AML-193 (cell line): ENCODE data around the gene OSER1.

Experiments used
- DNase-seq, 2 experiments: peaks; one replicate each; lab custom pipeline; 2025; lab: John Stamatoyannopoulos, UW

Gene OSER1

DNA sequence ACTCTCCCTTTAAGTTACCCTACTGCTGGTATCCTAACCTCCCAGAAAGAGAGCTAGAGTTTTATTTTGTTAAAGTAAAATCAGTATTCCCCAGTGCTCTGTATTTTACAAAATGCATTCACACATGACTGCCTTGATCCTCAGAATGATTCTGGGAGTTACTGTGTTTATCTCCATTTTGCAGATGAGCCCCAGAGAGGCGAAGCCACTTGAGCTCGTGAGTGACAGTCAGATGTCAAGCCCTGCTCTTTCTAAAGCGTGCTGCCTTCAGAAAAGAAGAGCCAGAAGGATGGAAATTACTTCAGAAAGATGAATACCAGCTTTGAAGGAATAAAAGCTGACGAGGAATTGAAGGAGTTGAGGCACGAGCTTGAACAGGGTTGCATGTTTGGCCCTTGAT lies 14.1 kb upstream of the OSER1 start:
- DNase-seq, result no peak

- no peak for DNase-seq
Observed at GRCh38 chr20:44223721-44224120, 13.2 kb upstream of the OSER1 start.

DNA sequence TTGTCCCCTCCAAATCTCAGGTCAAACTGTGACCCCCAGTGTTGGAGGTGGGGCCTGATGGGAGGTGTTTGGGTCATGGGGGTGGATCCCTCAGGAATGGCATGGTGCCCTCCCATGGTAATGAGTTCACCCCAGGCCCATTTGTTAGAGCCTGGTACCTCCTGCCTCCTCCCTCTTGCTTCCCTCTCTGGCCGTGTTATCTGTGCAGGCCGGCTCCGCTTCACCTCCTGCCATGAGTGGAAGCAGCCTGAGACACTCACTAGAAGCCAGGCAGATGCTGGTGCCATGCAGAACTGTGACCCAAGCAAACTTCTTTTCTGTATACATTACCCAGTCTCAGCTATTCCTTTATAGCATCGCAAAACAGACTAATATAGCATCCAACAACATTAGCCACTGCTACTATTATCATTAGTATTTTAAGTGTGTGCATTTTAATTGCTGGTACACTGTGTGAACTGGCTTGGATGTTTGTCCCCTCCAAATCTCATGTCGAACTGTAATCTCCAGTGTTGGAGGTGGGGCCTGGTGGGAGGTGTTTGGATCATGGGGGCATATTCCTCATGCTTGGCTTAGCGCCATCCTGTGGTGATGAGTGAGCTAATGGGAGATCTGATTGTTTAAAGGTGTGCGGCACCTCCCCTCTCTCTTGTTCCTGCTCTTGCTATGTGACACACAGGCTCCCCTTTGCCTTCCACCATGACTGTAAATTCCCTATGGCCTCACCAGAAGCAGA lies 12.2 kb upstream of the OSER1 start:
- DNase-seq, result no peak

- DNase-seq, result no peak
Observed at GRCh38 chr20:44222027-44222426, 11.5 kb upstream of the OSER1 start.

- no peak for DNase-seq
Observed at GRCh38 chr20:44221368-44221954, 10.9 kb upstream of the OSER1 start.

DNA sequence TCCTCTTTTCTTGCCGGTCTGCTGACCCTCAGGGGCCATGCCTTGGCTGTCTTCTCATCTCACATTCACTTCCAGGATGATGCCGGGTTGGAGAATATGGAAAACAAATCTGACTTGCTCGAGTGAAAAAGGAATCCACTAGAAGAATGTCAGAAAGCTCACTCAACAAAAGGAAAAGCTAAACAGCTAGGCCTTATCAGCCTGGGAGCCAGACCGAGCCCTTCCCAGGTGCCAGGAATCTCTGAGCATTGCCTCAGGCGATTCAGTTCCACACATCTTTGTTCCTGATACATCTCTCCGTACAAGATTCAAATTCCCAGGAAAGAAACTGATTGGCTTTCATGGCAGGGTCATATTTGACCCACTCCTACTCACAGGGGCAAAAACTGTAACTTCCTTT lies 9.2 kb upstream of the OSER1 start:
- DNase-seq, result no peak

DNA sequence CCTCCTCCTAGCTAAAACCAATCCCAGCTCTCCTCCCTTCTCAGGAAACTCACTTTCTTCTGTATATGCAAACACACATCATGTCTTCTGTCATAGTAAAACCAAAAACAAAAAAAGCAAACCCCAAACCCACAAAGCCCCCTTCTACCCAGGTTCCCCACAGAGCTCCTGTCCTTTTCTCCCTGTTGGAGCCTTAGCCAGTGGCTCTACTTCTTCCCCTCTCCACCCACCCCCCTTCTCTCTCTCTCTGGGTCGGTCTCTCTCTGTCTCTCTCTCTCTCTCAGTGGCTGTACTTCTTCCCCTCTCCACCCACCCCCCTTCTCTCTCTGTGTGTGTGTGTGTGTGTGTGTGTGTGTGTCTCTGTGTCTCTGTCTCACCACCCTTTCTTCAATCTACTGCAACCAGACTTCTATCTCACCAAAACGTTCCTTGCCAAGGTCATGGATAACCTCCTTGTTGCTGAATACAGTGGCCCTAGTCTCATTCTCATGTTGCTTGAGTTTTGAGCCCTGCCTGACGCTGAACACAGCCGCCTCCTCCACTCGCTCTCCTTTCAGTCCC lies 8.7 kb upstream of the OSER1 start:
- no peak for DNase-seq

DNA sequence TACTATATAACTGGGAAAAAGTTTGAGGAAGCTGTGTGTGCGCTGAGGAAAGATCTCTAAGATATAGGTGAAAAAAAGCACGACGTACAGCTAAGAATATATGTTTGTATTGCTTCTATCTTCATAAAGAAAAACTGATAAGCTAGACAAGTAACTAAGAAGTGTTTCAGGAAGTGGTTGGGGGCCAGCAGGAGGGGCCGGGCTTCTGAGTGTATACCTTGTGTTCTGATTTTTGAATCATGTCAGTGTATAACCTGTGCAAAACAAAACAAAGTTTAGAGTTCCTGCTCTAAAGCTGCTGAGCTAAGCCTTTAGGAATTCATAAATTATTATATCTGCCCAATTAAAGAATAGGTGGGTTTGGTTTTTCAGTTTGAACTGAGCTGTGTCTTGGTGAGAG lies 7.9 kb upstream of the OSER1 start:
- DNase-seq, result no peak

GRCh38 chr20:44217342-44218092 lies 6.9 kb upstream of the OSER1 start:
- peak; percentile 49 to 72 for DNase-seq

DNA sequence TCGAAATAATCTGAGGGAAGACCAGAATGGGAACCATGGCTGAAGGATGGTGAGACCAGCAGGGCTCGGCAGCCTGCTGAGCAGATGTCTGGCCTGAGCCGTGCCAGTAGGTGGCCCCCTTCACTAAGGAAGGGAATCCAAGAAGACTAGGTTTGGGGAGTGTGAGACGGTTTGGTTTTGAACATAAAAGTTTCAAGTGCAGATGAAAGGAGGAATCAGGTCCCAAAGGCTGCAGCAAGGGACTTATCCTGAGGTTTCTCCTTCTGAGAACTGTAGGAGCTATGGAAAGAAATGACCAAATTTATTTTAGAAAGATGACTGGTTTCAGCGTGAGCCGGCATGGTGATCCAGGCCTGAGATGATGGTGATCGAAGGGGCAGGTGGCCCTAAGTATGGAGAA lies 4.6 kb upstream of the OSER1 start:
- DNase-seq, result peak; percentile 61 to 64

DNA sequence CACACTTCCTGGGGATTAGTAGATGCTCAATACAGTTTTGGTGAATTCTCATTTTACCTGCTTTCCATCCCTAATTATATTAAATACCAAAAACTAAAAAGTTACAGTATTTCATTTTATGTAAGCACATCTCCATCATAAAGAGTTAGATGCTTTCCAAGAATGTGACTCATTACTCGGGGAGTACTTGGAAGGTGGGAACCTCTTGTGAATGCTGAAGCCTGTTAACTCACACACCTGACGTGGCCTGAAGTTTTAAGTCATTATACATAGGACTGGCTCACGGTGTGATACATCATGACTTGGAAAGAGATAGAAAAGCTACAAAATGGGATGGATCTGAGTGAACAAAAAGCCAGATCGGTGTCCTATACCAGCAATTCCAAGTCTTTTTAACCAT lies 2.2 kb upstream of the OSER1 start:
- no peak for DNase-seq

DNA sequence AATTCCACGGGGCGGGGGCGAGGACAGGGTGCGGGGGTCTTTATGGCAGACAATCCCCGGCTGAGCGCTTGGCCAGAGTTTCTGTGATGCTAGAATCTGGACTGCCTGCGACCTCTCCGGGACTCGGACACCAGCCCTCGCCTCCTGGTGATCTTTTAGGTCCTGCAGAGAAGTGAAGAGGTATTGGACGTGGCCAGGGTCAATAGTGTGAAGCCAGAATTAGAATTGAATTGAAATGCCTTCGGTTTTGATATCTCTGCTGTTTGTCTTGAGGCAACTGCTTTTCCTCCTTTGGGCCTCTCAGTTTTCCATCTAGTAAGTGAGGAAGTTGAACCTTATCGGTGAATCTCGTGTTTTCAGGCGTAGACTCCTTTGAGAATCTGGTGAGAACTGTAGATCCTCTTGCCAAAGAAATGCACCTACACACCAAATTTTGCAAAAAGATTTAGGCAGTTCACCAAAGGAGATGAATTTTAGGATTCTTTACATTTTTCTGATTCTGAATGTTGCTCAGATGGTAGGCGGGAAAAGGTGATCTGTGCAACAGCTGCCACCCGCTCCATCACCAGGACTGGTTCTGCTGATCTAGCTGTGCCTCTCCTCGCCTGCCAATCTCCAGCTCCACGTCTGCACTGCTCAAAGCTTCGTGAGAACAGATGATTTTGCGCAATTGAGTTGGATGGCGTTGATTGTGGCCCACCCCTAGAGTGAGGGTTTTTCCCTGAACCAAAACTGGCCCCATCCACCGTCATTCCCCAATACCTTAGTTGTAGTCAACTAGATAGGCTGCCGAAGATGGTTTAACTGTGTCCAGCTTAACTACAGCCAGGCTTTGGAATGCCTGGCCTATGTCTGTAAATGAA lies 837 bp upstream of the OSER1 start:
- DNase-seq, result peak in 1 of 2 experiments; percentile 18

- DNase-seq, result peak; percentile 1 to 27
Observed at GRCh38 chr20:44209686-44210405, 725 bp downstream of the OSER1 start.

- DNase-seq, result no peak
Observed at GRCh38 chr20:44208770-44209169, 1.8 kb downstream of the OSER1 start.

- DNase-seq, result no peak
Observed at GRCh38 chr20:44208165-44208564, 2.4 kb downstream of the OSER1 start.

DNA sequence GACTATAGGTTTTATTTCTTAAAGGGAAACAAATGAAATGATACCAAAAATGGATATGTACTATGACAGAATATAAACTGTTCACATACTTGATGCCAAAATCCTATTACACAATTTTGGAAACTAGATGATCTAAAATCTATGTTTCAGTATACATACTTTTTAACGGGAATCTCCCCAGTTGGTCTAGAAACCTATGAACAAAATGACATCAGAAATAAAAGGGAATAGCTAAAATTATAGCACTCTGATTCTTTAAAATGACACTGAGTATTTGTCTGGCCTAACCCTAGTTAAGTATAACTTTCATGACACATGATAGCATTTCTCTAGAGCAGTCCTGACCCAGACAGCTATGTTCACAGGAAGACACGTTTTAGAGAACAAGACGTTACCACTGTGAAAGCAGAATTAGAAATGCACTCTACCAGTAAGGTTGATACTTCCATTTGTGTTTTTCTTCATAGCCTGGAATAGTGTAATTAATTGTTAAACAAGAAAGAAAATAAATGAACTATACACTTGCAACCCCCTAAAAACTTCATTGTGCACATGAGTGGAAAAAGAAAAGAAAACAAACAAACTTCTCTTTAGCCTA lies 3.3 kb downstream of the OSER1 start:
- no peak for DNase-seq

DNA sequence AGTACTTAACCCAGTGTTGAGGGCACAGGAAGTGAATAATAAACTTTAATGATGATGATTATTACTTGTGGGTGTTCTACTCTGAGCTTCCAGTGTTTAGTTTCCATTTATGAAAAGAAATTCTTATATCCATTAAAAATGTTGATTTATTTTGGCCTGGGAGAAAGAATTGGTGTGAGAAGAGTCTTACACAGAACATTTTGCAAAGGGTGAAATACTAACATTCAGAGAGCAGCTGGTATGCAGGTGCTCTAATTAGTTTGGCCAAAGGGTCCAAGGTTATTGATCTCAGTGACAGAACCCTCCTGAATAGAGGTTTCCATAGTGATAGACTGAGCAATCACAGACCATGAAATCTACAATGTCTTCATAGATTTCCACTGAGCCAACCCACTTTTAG lies 4.4 kb downstream of the OSER1 start:
- DNase-seq, result no peak

GRCh38 chr20:44204832-44205215 lies 5.7 kb downstream of the OSER1 start:
- no peak for DNase-seq

GRCh38 chr20:44204156-44204831 lies 6.3 kb downstream of the OSER1 start:
- DNase-seq, result peak in 1 of 2 experiments; percentile 22

- DNase-seq, result no peak
Observed at GRCh38 chr20:44203161-44203560, 7.4 kb downstream of the OSER1 start.
